ENCODE results near the gene MYOM1. TPM values are rescaled to one million over a fixed set of nuclear protein-coding genes. Genes with fewer than 3 reads are reported as not detected.
A peak's percentile ranks its signal among the peaks of the same experiment; 100 is the strongest.

Gene MYOM1
- total RNA-seq, 1 donor from 2014 or later, result 4.9 TPM

DNA sequence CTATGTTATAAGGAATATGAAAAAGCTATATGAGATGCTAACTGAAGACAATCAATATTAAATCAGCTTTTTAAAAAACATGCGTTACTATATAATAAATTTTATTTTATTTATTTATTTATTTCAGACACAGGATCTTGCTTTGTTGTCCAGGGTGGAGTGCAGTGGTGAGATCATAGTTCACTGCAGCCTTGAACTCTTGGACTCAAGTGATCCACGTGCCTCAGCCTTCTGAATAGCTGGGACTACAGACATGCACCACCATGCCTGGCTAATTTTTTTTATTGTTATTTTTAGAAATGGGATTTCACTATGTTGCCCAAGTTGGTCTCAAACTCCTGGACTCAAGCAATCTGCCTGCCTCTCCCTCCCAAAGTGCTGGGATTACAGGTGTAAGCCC lies 89.4 kb downstream of the MYOM1 start:
- Mint-ChIP-seq H3K27me3 (no peaks in the 10 kb centered on the region), H3K27ac (no peak overlapping the region), H3K4me1 (peaks cover 6% of the 10 kb centered on the region), H3K4me3 (no peak overlapping the region), H3K36me3 (ENCODE audit: low read depth) (peaks cover 9% of the 10 kb centered on the region), H3K9me3 (no peaks in the 10 kb centered on the region)
- TF ChIP-seq, protein P1, sequence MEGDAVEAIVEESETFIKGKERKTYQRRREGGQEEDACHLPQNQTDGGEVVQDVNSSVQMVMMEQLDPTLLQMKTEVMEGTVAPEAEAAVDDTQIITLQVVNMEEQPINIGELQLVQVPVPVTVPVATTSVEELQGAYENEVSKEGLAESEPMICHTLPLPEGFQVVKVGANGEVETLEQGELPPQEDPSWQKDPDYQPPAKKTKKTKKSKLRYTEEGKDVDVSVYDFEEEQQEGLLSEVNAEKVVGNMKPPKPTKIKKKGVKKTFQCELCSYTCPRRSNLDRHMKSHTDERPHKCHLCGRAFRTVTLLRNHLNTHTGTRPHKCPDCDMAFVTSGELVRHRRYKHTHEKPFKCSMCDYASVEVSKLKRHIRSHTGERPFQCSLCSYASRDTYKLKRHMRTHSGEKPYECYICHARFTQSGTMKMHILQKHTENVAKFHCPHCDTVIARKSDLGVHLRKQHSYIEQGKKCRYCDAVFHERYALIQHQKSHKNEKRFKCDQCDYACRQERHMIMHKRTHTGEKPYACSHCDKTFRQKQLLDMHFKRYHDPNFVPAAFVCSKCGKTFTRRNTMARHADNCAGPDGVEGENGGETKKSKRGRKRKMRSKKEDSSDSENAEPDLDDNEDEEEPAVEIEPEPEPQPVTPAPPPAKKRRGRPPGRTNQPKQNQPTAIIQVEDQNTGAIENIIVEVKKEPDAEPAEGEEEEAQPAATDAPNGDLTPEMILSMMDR (IDR thresholded peaks at IDR 0.05), result no peak
- ChIA-PET CTCF (interaction anchor here (1.7 to 4.4 kb wide), 4 partner anchors 45 to 136 kb away, joined by 3 to 40 read pairs (median 11); no protein-coding TSS in a partner anchor), POLR2A (no interaction called here)
- ATAC-seq (ENCODE audit: low read depth), result no peak
- DNase-seq, result no peak
- intact Hi-C loops (cut with micrococcal nuclease), result no loop called here

GRCh38 chr18:3129053-3129864 lies 90.5 kb downstream of the MYOM1 start:
- peak; percentile 59 for DNase-seq
- Mint-ChIP-seq H3K27ac (no peak overlapping the region), H3K4me3 (no peak overlapping the region), H3K27me3 (no peaks in the 10 kb centered on the region), H3K36me3 (ENCODE audit: low read depth) (peaks cover 13% of the 10 kb centered on the region), H3K4me1 (peaks cover 6% of the 10 kb centered on the region), H3K9me3 (peaks cover 6% of the 10 kb centered on the region)
- TF ChIP-seq, protein P1 (IDR thresholded peaks at IDR 0.05), result peak; percentile 16
- CTCF ChIA-PET, result interaction anchor here (0.9 to 4.4 kb wide), 23 partner anchors 9 to 363 kb away, joined by 3 to 40 read pairs (median 5); no protein-coding TSS in a partner anchor
- intact Hi-C loops (cut with micrococcal nuclease), result loop anchor here (1.0 to 2.0 kb wide), 5 partner anchors 117 to 538 kb away; no protein-coding TSS in a partner anchor
- ATAC-seq (ENCODE audit: low read depth), result peak; percentile 99
- POLR2A ChIA-PET, result interaction anchor here (0.6 to 0.7 kb wide), 3 partner anchors 20 to 359 kb away, joined by 3 to 6 read pairs (median 3); partner anchors contain the start of gene MYL12A

GRCh38 chr18:3126457-3127097 lies 93.2 kb downstream of the MYOM1 start:
- Mint-ChIP-seq H3K4me1 (peaks cover 6% of the 10 kb centered on the region), H3K27me3 (peaks cover 2% of the 10 kb centered on the region), H3K9me3 (peaks cover 6% of the 10 kb centered on the region), H3K27ac (no peak overlapping the region), H3K4me3 (no peak overlapping the region), H3K36me3 (ENCODE audit: low read depth) (peaks cover 13% of the 10 kb centered on the region)
- TF ChIP-seq, protein P1 (IDR thresholded peaks at IDR 0.05), result no peak
- ChIA-PET POLR2A (no interaction called here), CTCF (interaction anchor here (1.0 to 1.3 kb wide), 2 partner anchors 81 to 120 kb away, joined by 3 to 4 read pairs; no protein-coding TSS in a partner anchor)
- no peak for ATAC-seq (ENCODE audit: low read depth)
- no peak for DNase-seq
- intact Hi-C loops (cut with micrococcal nuclease), result no loop called here

DNA sequence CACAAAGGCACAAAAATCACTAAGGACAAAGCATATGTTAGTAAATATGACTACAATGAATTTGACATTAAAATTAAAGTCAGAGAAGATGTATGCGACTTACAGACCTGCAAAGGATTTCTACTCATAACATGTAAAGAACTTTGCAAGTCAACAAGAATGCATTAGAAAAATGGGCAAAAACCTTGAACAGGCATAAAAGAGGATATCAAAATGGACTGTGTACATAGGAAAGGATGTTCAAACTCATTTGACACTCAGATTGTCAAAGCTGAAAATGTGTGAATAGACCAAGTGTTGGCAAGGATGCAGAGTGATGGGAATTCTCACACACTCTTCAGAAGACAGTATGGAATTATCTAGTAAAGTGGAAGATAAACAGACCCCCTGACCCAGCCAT lies 94.9 kb downstream of the MYOM1 start:
- ChIA-PET CTCF (interaction anchor here (0.7 to 1.6 kb wide), 2 partner anchors 62 to 121 kb away, joined by 3 to 4 read pairs; no protein-coding TSS in a partner anchor), POLR2A (no interaction called here)
- peaks cover 2% of the 10 kb centered on the region for H3K27me3 Mint-ChIP-seq
- H3K4me3 Mint-ChIP-seq, result no peak overlapping the region
- intact Hi-C loops (cut with micrococcal nuclease), result no loop called here
- TF ChIP-seq, protein P1 (IDR thresholded peaks at IDR 0.05), result no peak
- ATAC-seq (ENCODE audit: low read depth) (no peak), DNase-seq (no peak)
- H3K4me1 Mint-ChIP-seq, result peaks cover 6% of the 10 kb centered on the region
- H3K27ac Mint-ChIP-seq, result no peak overlapping the region
- H3K9me3 Mint-ChIP-seq, result peaks cover 6% of the 10 kb centered on the region
- peaks cover 13% of the 10 kb centered on the region for H3K36me3 Mint-ChIP-seq (ENCODE audit: low read depth)

DNA sequence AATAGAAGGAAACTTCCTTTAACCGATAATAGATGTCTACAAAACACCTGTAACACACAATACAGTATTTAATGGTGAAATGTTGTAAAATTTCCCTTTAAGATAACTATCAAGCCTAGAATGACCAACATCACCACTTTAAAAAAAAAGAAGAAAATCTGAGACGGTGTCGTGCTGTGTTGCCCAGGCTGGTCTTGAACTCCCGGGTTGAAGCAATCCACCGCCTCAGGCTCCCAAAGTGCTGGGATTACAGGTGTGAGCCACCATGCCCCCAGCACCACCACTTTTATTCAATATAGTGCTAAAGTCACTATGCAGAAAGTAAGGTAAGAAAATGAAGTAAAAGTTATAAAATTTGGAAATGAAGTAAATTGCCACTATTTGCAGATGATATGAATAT lies 96.9 kb downstream of the MYOM1 start:
- peaks cover 2% of the 10 kb centered on the region for H3K27me3 Mint-ChIP-seq
- TF ChIP-seq, protein P1 (IDR thresholded peaks at IDR 0.05), result no peak
- DNase-seq (no peak), ATAC-seq (ENCODE audit: low read depth) (no peak)
- H3K4me1 Mint-ChIP-seq, result no peaks in the 10 kb centered on the region
- H3K9me3 Mint-ChIP-seq, result peaks cover 6% of the 10 kb centered on the region
- H3K4me3 Mint-ChIP-seq, result no peak overlapping the region
- intact Hi-C loops (cut with micrococcal nuclease), result no loop called here
- CTCF ChIA-PET, result no interaction called here
- POLR2A ChIA-PET, result no interaction called here
- no peak overlapping the region for H3K27ac Mint-ChIP-seq
- peaks cover 13% of the 10 kb centered on the region for H3K36me3 Mint-ChIP-seq (ENCODE audit: low read depth)
